ENCODE results near the gene NMNAT2. TPM values are rescaled to one million over a fixed set of nuclear protein-coding genes. Genes with fewer than 3 reads are reported as not detected.

The NMNAT2 gene
- total and polyA plus RNA-seq, 4 donors = 0.10 to 1.1 (median 0.94) TPM

DNA sequence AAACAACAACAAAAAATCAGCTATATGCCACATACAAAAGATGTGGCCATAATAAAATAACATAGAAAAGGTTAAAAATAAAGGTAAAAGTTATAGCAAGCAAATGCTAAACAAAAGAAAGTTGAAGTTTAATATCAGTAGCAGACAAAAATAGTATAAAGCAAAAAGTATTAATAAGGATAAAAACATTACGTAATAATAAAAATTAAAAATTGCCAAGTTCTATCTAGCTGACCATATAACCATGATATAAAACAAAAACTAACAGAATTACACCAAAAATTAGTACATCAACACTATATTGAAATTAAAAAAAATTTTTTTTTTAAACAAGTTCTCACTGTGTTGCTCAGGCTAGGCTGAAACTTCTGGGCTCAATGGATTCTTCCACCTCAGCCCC is 38.6 kb upstream of the NMNAT2 start:
- DNase-seq (no peak), ATAC-seq (ENCODE audit: insufficient read depth, low FRiP score) (no peak)
- Histone ChIP-seq H3K27ac (ENCODE audit: low read depth in 1 of 2, low read length in 1 of 2) (no peak overlapping the region), H3K27me3 (ENCODE audit: control insufficient read depth in 3 of 3, insufficient read depth in 3 of 3, low read length in 2 of 3) (no peaks in the 10 kb centered on the region), H3K4me1 (ENCODE audit: control insufficient read depth in 5 of 5, insufficient read depth in 5 of 5, low read length in 5 of 5) (peaks cover 0 to 1% (median 0%) of the 10 kb centered on the region in 5 donors), H3K4me3 (no peak overlapping the region), H3K9ac (ENCODE audit: insufficient read depth in 1 of 2, low read length in 2 of 2) (no peak overlapping the region), H3K36me3 (ENCODE audit: control insufficient read depth in 4 of 4, insufficient read depth in 4 of 4, low read length in 4 of 4) (no peaks in the 10 kb centered on the region), H3K9me3 (ENCODE audit: control insufficient read depth in 4 of 4, insufficient read depth in 3 of 4, low read length in 3 of 4) (no peaks in the 10 kb centered on the region)
- 95 to 98% methylated on average over 1 of the region's 1 CpG for WGBS, 2 donors
- TF ChIP-seq, protein P1, sequence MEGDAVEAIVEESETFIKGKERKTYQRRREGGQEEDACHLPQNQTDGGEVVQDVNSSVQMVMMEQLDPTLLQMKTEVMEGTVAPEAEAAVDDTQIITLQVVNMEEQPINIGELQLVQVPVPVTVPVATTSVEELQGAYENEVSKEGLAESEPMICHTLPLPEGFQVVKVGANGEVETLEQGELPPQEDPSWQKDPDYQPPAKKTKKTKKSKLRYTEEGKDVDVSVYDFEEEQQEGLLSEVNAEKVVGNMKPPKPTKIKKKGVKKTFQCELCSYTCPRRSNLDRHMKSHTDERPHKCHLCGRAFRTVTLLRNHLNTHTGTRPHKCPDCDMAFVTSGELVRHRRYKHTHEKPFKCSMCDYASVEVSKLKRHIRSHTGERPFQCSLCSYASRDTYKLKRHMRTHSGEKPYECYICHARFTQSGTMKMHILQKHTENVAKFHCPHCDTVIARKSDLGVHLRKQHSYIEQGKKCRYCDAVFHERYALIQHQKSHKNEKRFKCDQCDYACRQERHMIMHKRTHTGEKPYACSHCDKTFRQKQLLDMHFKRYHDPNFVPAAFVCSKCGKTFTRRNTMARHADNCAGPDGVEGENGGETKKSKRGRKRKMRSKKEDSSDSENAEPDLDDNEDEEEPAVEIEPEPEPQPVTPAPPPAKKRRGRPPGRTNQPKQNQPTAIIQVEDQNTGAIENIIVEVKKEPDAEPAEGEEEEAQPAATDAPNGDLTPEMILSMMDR (IDR thresholded peaks at IDR 0.05; ENCODE audit: control extremely low read depth, extremely low read depth) = no peak

DNA sequence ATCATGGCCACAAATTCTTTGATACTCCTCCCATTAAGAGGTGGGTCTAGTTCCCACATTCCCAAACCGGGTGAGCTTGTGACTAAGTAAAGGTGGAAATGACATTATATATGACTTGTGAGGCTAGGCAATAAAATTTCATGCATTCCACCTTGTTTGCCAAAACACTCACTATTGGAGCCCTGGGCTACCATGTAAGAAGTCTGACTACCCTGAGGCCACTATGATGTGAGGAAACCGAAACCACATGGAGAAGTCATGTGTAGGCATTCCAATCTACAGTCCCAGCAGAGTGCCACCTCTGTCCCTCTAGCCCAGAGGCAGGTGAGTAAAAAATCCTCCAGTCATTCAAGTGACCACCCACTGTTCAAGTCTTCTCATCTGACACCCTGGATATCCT is 36.2 kb upstream of the NMNAT2 start:
- no peaks in the 10 kb centered on the region for H3K36me3 ChIP-seq (ENCODE audit: control insufficient read depth in 4 of 4, insufficient read depth in 4 of 4, low read length in 4 of 4)
- no peak overlapping the region for H3K4me3 ChIP-seq
- peaks cover 0 to 14% (median 1%) of the 10 kb centered on the region in 5 donors for H3K4me1 ChIP-seq (ENCODE audit: control insufficient read depth in 5 of 5, insufficient read depth in 5 of 5, low read length in 5 of 5)
- TF ChIP-seq, protein P1 (IDR thresholded peaks at IDR 0.05; ENCODE audit: control extremely low read depth, extremely low read depth) = no peak
- H3K9me3 ChIP-seq (ENCODE audit: control insufficient read depth in 4 of 4, insufficient read depth in 3 of 4, low read length in 3 of 4) = no peaks in the 10 kb centered on the region
- ATAC-seq (ENCODE audit: insufficient read depth, low FRiP score) (no peak), DNase-seq (no peak)
- no peak overlapping the region for H3K27ac ChIP-seq (ENCODE audit: low read depth in 1 of 2, low read length in 1 of 2)
- 78 to 82% methylated on average over 2 of the region's 2 CpGs for WGBS, 2 donors
- no peak overlapping the region for H3K9ac ChIP-seq (ENCODE audit: insufficient read depth in 1 of 2, low read length in 2 of 2)
- H3K27me3 ChIP-seq (ENCODE audit: control insufficient read depth in 3 of 3, insufficient read depth in 3 of 3, low read length in 2 of 3) = no peaks in the 10 kb centered on the region

DNA sequence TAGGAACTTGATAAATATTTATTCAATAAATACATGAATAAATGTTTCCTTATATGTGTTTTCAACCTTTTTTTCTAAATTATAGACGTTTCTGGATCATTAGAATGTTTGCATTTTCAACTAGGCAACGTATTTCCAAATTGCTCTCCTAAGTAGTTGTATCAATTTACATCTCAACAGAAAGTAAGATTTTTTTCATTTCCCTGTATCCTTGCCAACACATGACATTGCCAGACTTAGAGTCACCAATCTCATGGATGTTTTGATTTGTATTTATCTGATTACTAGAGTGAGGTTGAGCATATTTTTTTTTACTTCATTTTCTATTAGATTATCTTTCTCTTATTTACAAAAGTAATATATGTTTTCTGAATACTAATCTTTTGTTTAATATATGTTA is 31.9 kb upstream of the NMNAT2 start:
- Histone ChIP-seq H3K4me1 (ENCODE audit: control insufficient read depth in 5 of 5, insufficient read depth in 5 of 5, low read length in 5 of 5) (peaks cover 0 to 14% (median 1%) of the 10 kb centered on the region in 5 donors), H3K27ac (ENCODE audit: low read depth in 1 of 2, low read length in 1 of 2) (no peak overlapping the region), H3K27me3 (ENCODE audit: control insufficient read depth in 3 of 3, insufficient read depth in 3 of 3, low read length in 2 of 3) (no peaks in the 10 kb centered on the region), H3K9me3 (ENCODE audit: control insufficient read depth in 4 of 4, insufficient read depth in 3 of 4, low read length in 3 of 4) (no peaks in the 10 kb centered on the region), H3K36me3 (ENCODE audit: control insufficient read depth in 4 of 4, insufficient read depth in 4 of 4, low read length in 4 of 4) (no peaks in the 10 kb centered on the region), H3K9ac (ENCODE audit: insufficient read depth in 1 of 2, low read length in 2 of 2) (no peak overlapping the region), H3K4me3 (no peak overlapping the region)
- DNase-seq = peak in 2 of 3 donors; percentile 70 to 77
- WGBS, 2 donors = 41 to 68% methylated on average over 2 of the region's 2 CpGs
- ATAC-seq (ENCODE audit: insufficient read depth, low FRiP score) = no peak
- TF ChIP-seq, protein P1 (IDR thresholded peaks at IDR 0.05; ENCODE audit: control extremely low read depth, extremely low read depth) = no peak

DNA sequence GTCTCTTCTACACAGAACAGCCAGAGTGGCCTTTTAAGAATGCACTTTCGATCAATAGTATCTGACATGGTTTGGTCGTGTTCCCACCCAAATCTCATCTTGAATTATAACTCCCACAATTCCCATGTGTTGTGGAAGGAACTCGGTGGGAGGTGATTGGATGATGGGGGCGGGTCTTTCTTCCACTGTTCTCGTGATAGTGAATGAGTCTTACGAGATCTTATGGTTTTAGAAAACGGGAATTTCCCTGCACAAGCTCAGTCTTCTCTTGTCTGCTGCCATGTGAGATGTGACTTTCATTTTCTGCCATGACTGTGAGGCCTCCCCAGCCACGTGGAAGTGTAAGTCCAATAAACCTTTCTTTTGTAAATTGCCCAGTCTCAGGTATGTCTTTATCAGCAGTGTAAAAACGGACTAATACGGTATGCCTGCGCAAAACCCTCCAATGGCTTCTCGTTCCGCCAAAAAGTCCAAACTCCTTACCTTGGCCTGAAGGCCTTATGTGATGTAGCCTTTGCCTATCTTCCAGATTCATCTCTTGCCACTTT is 31.1 kb upstream of the NMNAT2 start:
- H3K27me3 ChIP-seq (ENCODE audit: control insufficient read depth in 3 of 3, insufficient read depth in 3 of 3, low read length in 2 of 3) = no peaks in the 10 kb centered on the region
- peaks cover 0 to 14% (median 0%) of the 10 kb centered on the region in 5 donors for H3K4me1 ChIP-seq (ENCODE audit: control insufficient read depth in 5 of 5, insufficient read depth in 5 of 5, low read length in 5 of 5)
- H3K9me3 ChIP-seq (ENCODE audit: control insufficient read depth in 4 of 4, insufficient read depth in 3 of 4, low read length in 3 of 4) = no peaks in the 10 kb centered on the region
- no peaks in the 10 kb centered on the region for H3K36me3 ChIP-seq (ENCODE audit: control insufficient read depth in 4 of 4, insufficient read depth in 4 of 4, low read length in 4 of 4)
- DNase-seq = no peak
- H3K9ac ChIP-seq (ENCODE audit: insufficient read depth in 1 of 2, low read length in 2 of 2) = no peak overlapping the region
- ATAC-seq (ENCODE audit: insufficient read depth, low FRiP score) = no peak
- TF ChIP-seq, protein P1 (IDR thresholded peaks at IDR 0.05; ENCODE audit: control extremely low read depth, extremely low read depth) = no peak
- WGBS, 2 donors = 92 to 94% methylated on average over 13 of the region's 13 CpGs
- no peak overlapping the region for H3K4me3 ChIP-seq
- H3K27ac ChIP-seq (ENCODE audit: low read depth in 1 of 2, low read length in 1 of 2) = no peak overlapping the region

Data from lung (tissue), 12 donors.